WI38 (cell line): ENCODE results near the gene MFGE8.

Source experiments
- H3K4me3 ChIP-seq: 2 replicates; pipeline ENCODE4 v1.5.1; 2011; ENCODE audit warnings: low read depth, mild to moderate bottlenecking, control low read depth, low read length
- TF ChIP-seq, protein P1 (sequence below): IDR thresholded peaks from 2 replicates; pipeline ENCODE4 v1.5.1; 2012; ENCODE audit warnings: low read depth, mild to moderate bottlenecking, control low read depth, low read length

Gene MFGE8, protein sequence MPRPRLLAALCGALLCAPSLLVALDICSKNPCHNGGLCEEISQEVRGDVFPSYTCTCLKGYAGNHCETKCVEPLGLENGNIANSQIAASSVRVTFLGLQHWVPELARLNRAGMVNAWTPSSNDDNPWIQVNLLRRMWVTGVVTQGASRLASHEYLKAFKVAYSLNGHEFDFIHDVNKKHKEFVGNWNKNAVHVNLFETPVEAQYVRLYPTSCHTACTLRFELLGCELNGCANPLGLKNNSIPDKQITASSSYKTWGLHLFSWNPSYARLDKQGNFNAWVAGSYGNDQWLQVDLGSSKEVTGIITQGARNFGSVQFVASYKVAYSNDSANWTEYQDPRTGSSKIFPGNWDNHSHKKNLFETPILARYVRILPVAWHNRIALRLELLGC

DNA sequence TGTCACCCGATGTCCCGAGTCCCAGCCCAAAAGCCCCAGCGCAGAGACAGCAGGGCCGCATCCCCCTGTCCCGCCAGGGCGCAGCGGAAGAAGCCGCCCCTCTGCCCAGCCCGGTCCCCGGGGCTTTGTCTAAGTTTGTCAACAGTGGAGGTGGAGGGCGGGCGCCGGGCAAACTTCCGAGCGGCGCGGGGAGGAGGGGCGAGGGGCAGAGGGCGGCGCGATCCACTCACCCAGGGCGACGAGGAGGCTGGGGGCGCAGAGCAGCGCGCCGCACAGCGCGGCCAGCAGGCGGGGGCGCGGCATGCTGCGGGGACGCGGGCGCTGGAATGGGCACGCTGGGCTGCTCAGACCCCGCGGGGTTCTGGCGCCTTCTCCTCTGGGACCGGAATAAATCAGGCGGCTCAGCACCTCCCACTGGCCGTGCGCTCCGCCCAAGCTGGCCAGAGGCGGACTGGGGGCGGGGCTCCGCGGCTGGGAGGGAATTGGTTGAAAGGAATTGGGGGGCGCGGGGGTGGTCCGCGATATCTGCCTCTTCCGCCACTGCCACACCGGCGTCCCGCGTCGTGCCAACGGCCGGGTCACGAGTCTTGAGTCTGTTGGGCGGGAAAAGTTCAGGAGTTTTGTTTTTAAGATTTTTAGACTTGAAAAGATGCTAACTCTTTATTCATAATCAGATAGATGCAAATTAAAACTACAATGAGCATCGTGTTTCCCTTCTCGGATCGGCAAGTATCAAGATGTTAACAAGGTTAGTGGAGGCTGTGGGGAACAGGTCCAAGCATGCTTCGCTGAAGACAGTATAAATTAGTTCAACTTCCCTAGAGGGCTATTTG is at the start of gene MFGE8:
Gene MFGE8, minus strand, starts transcription at position 363 of the 833 bp plus-strand sequence. Its CDS starts 60 bp downstream, at position 303.
- peak within 1 kb of the TSS; percentile 90 for H3K4me3 ChIP-seq
- TF ChIP-seq, protein P1, sequence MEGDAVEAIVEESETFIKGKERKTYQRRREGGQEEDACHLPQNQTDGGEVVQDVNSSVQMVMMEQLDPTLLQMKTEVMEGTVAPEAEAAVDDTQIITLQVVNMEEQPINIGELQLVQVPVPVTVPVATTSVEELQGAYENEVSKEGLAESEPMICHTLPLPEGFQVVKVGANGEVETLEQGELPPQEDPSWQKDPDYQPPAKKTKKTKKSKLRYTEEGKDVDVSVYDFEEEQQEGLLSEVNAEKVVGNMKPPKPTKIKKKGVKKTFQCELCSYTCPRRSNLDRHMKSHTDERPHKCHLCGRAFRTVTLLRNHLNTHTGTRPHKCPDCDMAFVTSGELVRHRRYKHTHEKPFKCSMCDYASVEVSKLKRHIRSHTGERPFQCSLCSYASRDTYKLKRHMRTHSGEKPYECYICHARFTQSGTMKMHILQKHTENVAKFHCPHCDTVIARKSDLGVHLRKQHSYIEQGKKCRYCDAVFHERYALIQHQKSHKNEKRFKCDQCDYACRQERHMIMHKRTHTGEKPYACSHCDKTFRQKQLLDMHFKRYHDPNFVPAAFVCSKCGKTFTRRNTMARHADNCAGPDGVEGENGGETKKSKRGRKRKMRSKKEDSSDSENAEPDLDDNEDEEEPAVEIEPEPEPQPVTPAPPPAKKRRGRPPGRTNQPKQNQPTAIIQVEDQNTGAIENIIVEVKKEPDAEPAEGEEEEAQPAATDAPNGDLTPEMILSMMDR, result no peak

DNA sequence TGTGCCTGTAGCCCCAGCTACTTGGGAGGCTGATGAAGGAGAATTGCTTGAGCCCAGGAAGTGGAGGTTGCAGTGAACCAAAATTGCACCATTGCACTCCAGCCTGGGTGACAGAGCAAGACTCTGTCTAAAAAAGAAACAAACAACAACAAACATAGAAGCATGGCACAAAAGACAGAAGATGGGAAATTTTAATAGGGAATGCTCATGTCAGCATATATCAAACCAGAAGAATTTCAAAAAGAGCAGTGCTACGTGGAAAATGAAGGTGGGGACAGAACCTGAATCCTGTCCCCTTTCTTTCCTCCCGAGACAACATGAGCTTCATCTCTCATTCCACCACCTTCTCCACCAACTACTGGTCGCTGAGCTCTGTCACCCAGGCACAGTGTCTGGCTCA is 46.3 kb upstream of the MFGE8 start:
- no peak overlapping the region for H3K4me3 ChIP-seq
- TF ChIP-seq, protein P1, result no peak

- TF ChIP-seq, protein P1, result no peak
Observed at GRCh38 chr15:88956906-88957305, 43.7 kb upstream of the MFGE8 start.

GRCh38 chr15:88956263-88956662 is 43.1 kb upstream of the MFGE8 start:
- TF ChIP-seq, protein P1, result no peak
- no peak overlapping the region for H3K4me3 ChIP-seq

More at GRCh38 chr15:88956906-88957305, 43.7 kb upstream of the MFGE8 start:
- no peak overlapping the region for H3K4me3 ChIP-seq

DNA sequence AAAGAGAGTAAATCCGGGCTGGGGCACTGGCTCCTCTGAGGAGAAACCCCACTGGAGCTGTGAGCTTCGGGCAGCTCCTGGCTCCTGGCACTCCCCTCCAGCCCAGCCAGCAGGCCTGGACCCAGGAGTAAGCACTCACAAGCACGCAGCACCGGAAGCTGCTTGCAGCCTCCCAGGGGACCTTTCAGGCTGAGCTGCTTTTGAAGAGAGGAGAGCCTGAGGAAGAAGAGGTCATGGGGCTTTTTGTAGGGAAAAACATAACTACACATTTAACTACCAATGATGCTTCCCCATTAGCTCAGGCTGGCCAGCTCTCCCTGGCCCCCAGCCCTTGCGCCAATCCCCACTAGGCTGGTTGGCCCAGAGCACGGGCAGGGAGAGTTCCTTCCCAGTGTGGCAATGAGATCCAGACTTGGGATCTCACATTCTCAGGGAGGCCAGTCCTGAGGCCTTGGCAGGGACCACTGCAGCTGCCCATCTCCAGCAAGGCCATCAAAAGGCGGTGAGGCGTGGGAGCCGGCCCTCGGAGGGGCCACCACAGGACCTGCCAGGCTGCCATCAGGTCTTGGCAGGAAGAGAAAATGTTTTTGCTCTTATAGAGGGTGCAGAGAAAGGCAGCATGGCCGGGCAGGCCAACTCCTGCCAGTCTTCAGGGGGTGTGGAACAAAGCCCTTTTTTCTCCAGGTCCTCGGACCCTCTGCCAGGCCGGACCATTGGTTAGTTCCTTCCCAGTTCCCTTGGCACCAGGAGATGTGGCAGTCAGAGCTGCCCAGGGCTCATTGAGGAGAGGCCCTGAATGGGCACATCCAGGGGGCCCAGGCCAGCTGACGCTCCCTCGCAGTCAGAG is 41.5 kb upstream of the MFGE8 start:
- TF ChIP-seq, protein P1, result no peak
- no peak overlapping the region for H3K4me3 ChIP-seq

- H3K4me3 ChIP-seq, result no peak overlapping the region
- TF ChIP-seq, protein P1, result no peak
Observed at GRCh38 chr15:88950600-88951160, 37.5 kb upstream of the MFGE8 start.
